Left renal cortex interstitium (tissue), 4 donors: ENCODE measurements around the gene GNL1. TPM values are rescaled to one million over a fixed set of nuclear protein-coding genes. Genes with fewer than 3 reads are reported as not detected.
A peak's percentile ranks its signal among the peaks of the same experiment; 100 is the strongest.

ENCODE experiments used
- DNase-seq, 4 donors: peaks; one replicate each; pipeline ENCODE4 v3.0.0-alpha.2; 2013; ENCODE audit warnings: low read depth in 4 of 4, low spot score in 2 of 4, missing footprints in 1 of 4
- polyA plus RNA-seq, 4 donors: library from polyadenylated mRNA; unstranded; fragments of 120-200 nt; gene quantifications; one replicate each; pipeline ENCODE4 v1.2.1, GENCODE V29; 2013; ENCODE audit not compliant: insufficient read length in 4 of 4

Gene GNL1
- polyA plus RNA-seq, 4 donors, result 82.4 to 106 (median 101) TPM

DNA sequence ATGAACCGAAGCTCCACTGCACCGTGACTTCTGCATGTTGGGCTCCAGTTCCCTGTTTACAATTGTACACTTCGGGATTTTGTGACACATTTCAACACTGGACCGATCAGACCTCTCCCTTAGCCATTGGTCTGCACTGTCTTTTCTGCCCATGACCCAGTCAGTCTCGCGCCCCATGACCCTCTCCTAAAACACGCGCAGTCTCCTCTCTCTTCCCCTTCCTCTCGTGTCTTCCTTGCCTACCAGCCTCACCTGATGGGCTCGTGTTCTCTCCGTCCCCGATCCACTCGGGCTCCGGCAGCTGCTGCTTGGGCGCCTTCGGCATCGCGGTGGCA, 14.4 kb upstream of the GNL1 start:
- DNase-seq, result no peak

DNA sequence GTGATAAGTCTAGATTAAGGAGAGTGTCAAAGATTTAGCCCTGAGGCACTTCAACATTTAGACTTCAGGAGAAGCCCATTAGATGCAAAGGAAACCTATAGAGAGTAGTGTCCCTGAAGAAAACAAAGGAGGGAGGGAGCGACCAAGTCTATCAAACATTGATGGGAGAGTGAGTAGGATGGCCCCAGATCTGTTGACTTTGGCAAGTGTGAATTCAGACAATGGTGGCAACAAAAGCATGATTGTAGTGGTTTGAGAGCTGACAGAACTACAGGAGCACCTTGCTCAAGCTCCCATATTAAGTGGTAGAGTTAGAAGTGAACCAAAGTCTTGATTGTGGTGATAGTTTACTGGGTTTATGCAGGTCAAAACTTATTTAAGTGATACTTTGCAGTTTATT, 14.0 kb upstream of the GNL1 start:
- DNase-seq, result no peak

DNA sequence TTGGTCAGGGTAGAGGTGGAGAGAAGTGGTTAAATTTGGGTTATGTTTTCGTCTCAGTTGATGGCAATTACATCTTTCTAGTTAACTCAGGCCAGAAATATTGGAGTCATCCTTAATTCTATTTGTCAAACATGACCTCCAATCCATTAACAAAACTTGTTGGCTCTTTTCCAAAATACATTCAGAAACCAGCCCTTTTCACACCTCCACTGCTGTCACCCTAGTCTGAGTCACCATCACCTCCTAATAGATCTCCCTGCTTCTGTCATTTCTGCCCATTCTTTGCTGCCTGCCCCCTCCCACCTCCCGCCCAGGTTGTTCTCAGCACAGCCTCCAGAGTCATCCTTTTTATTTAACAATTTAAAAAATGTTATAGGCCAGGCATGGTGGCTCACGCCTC, 12.0 kb upstream of the GNL1 start:
- no peak for DNase-seq

DNA sequence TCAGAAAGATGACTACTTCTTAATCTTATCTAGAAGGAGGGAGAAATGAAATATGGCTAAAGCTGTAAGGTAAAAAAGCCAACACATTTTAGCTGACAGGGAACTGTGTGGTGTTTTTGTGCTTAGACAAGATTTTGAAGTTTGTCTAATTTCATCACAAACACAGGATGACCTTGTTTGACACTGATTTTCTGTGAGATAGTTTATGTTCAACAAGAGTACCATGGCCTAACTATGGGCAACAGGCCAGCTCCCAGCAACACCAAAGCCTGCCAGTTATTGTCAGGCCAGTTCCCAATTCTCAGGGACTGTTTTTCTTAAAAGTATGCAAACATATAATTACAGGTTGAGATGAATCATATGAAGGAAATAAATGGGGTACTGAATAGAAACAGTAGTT, 9.5 kb upstream of the GNL1 start:
- no peak for DNase-seq

DNA sequence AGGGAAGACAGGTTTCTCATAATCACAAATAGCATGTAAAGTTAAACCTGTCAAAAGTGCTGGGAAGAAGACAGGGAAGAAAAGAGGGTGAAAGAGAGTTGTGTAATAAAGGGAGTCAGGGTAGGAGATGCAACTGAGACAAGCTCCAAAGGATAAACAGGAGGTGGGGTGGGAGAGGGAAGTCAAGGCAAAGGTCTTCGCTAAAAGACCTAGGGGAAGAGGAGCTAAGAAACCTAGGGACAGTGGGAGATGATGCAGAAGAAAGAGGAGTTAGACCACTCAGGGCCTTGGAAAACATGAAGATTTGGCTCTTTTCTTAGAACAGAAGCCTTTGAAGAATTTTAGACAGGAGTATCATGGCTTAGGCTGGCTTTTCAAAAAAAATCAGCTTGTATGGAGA, 7.8 kb upstream of the GNL1 start:
- no peak for DNase-seq

DNA sequence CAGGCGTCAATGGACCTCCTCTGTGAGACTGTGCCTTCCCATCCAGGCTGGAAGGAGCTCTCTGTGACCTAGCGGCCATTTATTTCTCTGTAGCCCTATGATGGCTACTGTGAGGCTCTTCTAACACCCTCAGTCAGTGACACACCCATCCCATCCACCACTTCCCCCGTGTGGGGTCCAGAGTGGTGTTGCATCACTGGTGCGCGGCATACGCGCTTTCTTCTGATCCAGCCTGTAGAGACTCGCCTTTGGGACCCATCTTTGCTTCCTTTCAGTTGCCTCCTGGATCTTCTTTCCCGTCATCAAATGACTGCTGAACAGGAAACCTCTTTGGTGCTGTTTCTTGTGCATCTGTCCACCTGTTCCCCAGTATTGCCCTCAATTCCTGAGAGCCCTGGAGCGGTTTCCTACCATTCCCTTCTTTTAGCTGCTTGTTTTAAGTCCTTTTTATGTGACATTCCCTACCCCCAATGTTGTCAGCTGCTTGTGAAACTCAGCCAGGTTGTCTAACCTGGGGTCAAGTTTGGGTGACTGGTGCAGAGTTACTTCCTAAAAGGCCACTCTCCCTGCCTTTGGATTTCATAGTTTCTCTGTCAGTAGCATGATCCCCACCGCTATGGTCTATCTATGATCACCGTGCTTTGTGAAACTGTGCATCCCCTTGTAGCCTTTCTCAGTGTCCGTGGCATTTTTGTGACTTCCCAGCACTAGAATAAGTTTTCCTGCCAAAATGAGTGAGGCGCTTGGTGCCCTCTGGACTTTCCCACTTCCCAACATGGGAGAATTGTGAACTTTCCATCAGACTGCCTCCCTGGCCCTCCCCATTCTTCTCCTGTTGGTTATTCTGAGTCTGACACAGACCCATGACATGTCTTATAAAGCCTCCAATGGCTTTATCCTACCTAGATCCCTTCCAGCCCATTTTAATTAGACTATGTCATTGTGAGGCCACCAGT, 6.5 kb upstream of the GNL1 start:
- no peak for DNase-seq

DNA sequence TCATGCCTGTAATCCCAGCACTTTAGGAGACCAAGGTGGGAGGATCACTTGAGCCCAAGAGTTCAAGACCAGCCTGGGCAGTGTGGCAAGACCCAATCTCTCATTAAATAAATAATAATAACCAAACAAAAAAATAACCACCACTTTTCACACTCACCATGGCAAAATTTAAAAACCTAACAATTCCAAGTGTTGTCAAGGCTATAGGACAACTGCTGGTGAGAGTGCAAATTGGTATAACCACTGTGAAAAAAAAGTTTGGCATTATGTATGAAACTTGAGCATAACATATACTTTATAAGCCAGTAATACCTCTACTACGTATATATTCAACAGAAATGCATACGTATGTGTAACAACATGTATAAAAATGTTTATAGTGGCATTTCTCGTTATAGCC, 4.6 kb upstream of the GNL1 start:
- no peak for DNase-seq

DNA sequence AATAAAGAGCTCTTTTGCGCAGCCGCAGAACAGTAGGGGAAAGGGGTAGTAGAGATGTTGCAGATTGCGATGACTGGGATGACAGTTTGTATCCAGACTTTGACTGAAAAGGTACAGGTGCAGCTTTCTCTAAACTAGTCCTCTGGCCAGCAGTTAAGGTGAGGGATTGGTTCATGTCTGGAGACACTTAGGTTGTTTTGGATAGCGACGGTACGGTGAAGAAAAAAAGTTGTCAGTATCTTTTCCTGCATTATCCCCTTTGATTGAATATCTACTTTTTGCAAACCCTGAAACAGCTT, 1.3 kb upstream of the GNL1 start:
- DNase-seq, result no peak

DNA sequence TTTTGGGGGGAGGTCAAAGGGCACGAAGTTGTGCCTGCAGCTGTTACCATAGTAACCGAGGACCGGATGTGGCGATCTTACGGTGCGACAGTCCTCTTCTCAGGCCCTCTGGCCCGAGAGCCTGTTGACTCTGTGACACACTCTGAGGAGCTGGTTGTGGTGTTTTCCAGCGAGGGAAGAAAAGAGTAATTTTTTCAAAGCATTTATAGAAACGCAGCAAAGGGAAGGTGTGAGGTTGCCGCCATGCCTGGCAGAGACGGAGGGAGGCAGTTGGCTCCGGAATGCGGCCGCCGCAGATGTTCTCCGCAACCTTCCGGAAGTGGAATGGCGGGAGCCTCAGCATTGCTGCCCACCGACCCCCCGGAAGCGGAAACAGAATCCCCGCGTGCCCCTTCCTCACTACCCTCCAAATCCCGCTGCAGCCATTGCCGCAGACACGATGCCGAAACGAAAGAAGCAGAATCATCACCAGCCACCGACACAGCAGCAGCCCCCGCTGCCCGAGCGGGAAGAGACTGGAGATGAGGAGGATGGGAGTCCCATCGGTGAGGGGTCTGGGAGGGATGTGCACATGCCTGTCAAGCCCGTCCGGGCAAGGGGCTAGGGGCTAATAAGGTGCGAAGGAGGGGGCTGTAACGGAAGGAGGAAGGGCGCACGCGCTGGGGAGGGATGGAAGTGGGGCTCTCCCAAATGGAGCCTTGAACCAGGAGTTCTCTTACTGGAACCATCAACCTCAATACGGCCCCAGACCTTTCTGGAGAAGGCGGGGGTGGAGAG, 805 bp upstream of the GNL1 start, which contains the start of gene PRR3:
Gene PRR3, plus strand, starts transcription at position 390 of the 777 bp plus-strand sequence. Its CDS starts 50 bp downstream, at position 440.
- peak; percentile 90 to 98 (median 90) for DNase-seq

DNA sequence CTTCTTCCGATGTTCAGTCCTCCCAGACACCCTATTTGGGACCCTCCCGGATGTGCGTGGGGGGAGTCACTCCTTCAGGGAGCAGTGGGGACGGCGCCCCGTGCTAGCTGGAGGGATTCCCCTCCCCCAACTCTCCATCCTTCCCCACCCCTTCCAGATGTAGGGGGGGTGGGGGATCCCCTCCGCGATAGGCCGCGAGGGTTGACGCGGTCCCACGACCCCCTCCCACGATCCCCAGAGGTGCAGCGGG, 548 bp downstream of the GNL1 start:
- peak in 1 of 4 donors; percentile 58 for DNase-seq

DNA sequence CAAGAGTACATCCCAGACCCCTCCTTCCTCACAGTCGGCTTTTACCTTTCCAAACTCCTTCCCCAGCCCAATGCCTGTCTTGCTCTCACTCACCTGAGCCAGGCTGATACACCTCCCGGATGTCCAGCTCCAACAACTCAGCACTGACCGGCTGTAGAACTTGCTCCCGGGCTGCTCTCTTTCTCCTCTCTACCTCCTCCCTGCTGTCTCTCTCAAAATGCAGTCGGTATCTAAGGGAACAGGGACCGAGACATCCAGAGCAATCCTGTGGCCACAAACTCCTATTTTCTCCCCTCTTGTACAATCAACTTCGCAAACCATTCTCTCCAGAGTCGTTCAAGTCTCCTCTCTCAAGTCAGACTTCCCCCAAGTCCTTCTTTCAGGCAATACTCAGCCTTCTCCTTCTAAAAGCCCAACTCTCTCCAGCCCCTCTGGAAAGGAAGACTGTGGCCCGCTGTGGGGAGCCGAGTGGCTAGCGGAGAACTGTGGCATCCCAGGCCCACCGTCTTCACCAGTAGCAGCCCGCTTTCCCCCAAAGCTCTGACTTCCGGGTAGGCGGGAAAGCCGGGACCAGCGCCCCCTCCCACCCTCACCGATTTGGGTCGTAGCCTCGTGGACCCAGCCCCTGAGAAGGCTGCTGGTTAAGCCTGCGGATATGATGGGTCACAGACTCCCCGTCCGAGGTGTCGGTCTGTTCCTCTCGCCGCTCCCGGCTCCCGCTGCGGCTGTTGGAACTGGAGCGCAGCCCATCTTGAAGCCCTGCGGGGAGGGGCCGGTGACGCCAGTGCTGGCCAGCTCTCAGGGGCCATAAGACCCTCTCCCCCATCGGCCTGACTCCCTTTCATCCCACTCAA, 1.1 kb downstream of the GNL1 start:
- no peak for DNase-seq

DNA sequence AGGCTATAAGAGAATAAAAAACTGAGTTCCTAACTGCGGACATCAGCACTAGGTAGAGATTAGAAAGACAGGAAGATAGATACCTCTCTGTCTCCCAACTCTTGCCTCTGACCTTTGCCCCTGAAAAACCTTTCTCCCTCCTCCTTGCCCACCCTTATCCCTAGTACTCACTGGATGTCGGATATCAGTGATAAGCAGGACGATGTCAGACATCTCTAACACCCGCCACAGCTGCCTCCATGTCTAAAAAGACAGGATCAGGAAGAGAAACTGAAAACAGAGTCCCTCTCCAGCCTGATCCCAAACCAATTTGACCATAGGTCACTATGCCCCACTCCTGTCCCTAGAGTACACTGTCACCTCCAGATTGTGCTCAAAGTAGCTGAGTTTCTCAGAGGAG, 1.9 kb downstream of the GNL1 start:
- DNase-seq, result no peak

DNA sequence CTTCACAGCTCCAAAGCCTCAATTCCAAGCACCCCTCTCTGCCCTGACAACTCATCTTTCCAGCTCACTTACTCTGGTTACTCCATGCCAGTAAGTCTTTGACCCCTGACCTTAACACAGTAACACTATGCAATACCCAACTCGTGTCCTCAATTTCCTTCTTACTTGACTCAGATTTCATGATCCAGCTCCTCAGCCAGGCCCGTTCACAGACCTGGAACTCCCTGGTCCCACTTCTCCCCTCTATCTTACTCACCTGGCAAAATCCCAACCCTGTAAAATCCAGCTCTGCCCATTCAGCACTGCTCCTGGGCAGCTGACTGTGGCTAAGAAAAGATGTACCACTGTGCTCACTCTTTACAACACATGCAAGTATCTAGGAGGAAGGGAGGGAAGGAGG, 7.9 kb downstream of the GNL1 start:
- no peak for DNase-seq

DNA sequence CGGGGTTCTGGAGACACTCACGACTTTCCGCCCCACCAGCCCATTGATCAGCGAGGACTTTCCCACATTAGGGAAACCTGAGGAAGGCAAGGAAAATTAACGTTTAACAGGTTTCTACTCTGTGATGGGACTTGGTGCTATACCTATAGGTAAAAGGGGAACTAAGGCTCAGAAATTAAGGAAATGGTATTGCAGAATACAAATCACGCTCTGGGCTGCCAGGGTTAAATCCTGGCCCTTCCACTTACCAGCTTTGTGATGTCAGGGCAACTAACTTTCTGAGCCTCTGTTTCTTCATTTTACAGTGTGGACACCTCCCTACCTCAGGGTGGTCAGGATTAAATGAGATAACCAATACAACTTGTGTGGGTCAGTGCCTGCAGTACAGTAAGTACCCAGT, 8.8 kb downstream of the GNL1 start:
- no peak for DNase-seq

DNA sequence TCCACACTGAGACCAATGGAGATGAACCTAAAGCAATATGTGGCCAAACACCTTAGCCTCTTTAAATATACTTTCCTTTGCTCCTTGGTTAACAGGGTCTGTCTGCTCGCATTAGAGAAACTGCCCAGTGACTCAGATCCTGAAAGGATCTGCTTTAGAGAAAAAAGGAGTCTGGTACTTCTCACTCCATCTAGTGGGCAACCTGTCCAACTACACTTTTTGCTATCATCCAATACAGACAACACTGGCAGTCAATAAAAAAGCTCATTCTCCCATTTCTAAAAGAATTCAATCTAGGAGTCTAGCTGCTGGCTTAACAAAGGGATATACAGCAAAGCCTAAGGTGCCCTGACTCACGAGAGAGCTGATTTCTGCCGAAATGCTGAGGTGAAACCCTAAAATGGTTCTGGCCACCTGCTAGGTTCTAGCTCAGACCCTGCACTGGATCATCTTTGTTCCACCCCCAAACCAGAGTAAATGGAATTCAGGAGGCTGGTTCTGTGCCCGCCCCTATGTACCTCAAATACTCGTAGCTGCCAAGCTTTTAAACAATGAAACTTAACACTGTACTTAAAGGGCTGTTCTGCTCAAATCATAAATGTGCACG, 11.5 kb downstream of the GNL1 start:
- DNase-seq, result no peak

DNA sequence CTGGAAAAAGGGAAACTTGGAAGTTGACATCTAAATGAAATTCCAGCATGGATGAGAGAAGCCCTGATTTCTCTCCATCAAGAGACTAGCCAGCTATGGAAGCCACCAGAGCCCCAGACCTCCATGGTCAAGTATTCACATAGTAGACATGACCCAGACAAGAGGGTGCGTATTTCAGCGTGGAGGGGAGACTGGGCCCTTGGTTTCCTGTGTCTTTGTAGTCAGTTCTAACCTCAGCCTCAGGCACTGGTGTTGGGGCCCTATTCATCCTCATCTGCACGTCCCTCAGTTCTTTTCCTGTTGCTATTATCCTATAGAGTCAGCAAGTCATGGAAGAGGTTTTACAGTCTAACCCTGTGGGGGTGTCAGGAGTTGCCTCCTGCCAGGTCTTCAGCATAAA, 12.5 kb downstream of the GNL1 start:
- DNase-seq, result no peak

DNA sequence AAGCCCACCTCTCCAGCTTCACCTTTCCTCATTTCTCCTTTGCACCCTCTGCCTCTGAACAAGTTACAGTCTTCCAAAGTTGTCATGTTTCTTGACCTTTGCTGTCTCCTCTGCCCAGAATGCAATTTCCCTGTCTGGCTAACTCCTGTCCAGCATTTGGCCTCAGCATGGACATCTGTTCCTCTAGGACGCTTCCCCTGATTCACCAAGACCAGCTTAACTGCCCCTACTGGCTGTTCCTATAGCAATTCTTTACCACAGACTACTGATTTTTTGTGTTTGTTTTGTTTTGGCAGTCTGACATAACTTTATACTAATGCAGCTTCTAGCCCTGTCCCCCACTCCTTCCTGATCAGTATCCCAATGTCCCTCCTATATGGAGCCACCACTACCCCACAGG, 13.4 kb downstream of the GNL1 start:
- DNase-seq, result no peak

DNA sequence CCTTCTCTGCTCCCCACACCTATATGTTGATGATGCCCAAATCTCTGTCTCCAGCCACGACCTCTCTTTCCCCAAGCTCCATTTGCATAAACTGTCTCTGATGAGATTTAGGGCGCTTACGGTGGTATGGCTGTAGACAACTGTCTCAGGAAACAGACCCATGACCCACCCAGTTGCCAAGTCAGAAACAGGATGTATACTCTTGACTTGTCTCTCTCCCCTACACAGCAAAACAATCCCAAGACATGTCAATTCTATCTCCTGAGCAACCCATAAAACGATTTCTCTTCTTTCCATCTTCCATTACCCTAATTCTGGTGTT, 13.9 kb downstream of the GNL1 start:
- DNase-seq, result no peak

DNA sequence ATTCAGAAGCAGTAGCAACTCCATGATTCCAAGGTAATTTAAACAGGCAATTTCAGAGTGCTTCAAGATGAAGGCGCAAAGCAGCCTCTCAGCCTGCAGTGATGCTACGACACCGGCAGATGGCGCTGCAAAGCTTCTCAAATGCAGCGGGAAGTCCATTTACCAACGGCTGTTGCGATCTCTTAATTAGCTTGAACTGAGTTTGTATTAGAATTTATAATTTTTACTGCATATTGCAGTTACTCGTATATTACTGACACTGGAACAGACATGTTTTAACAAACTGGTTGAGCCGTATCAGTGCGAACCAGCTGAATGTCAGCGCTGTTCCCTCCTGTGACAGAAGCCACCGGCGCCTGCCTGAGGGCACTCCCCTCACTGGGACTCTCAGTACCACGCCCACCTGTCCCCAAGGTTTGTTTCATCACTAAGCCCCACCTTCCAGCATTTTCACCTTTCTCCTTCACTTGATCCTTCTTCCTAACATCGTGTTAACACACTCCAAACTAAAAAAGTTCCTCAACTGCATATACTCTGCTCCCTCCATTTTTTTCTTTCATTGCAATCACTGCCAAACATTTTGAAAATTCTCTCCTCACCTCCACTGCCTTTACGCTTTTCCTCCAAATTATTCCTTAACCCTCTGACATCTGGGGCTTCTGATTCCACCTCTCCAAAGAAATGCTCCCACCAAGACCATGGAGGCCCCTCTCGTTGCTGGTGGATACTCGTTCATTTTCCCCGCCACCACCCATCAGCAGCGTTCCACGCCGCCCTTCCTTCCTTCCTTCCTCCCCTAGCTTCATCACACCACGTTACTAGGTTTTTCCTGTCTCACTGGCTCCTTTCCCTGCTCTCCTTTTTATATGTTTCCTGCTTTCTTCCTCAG, 14.5 kb downstream of the GNL1 start:
- DNase-seq, result peak; percentile 60 to 78 (median 65)

DNA sequence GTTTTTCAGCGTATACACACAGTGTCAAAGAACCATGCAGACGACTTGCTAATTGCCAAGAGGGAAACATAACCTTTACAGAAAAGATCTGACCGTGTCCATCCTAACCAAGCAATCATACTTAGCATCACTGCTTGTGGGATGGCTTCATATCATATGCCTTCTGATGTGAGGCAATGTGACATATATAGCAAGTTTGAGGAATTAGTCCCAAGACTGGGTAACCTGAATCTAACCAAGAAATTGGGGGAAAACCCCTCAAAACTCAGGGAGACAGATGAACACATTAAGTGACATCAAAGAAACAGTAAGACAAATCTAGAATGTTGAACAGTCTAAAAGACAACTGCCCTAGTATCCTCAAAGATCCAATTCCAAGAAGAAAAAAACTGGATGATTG, 18.4 kb downstream of the GNL1 start:
- no peak for DNase-seq
